ENCODE data around the gene IRF8.

IRF8 gene

DNA sequence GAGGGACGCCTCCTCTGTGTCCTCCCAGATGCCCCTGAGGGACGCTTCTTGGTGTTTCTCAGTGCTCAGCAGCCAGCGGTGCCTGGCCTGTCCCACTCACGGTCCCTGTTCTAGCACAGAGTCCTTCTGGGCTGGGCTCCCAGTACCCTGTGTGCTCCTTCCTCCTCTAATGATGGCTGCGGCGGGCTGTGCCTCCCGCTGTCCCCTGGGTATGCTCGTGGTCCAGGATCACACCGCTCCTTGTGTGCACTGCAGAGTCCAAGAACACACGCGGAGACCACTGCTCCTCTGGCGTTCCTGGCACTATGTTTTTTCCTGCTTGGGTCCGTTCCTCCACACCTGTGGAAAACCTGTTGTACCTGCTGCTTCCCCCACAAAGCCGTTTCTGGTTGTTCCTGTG, 15.1 kb upstream of the IRF8 start:
- TF ChIP-seq TAF1 (IDR thresholded peaks at IDR 0.05; ENCODE audit: borderline replicate concordance, low read depth, low read length) (no peak), POLR2AphosphoS5 (IDR thresholded peaks at IDR 0.05; ENCODE audit: low read depth, low read length) (no peak), POLR2A (IDR thresholded peaks at IDR 0.05; ENCODE audit: low read depth, low read length) (no peak)
- FAIRE-seq (no peak), DNase-seq (ENCODE audit: insufficient read length) (no peak)

DNA sequence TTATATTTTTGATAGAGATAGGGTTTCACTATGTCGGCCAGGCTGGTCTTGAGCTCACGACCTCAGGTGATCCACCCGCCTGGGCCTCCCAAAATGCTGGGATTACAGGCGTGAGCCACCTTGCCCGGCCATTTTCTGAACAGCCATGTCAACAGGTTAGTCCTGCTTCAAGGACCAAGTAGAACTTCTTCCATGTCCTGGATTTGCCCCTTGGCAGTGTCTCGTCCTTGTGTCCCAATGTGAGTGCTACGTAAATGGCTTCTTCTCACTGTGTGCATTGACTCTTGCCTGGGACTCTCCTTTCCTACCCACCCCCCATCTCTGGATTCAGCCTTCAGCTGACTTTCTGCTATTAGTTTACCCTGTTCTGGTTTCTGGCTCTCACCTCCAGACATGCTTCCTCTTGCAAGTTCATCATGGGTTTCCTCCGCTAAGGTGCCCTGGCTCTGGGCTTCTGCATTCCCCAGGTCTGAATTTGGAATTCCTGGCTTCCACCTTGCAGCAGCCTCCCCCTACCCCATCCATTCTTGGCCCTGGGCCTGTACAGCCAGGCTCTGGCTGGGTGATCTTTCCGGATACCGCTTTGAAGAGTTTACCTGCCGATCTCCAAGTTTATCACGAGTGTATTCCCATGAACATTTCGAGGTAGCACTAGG, 14.0 kb upstream of the IRF8 start:
- DNase-seq (ENCODE audit: insufficient read length) (no peak), FAIRE-seq (no peak)
- TF ChIP-seq TAF1 (IDR thresholded peaks at IDR 0.05; ENCODE audit: borderline replicate concordance, low read depth, low read length) (no peak), POLR2A (IDR thresholded peaks at IDR 0.05; ENCODE audit: low read depth, low read length) (no peak), POLR2AphosphoS5 (IDR thresholded peaks at IDR 0.05; ENCODE audit: low read depth, low read length) (no peak)

DNA sequence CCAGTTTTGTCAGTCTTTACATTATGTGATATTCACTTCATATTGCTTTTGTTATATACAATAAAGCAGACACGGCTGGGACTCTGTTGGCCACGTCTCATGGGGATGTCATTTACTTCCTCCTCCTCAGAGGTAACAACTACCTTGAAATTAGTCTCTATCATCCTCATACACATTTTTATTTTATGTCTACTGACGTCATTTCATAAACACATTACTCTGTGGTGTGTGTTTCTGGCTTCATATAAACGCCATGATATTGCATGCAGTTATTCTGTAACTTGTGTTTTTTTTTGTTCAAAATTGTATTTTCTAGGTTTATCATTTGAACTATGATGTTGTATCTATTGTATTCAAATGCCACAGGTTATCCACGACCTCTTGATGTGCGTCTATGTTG, 13.4 kb upstream of the IRF8 start:
- FAIRE-seq (no peak), DNase-seq (ENCODE audit: insufficient read length) (no peak)
- TF ChIP-seq POLR2A (IDR thresholded peaks at IDR 0.05; ENCODE audit: low read depth, low read length) (no peak), POLR2AphosphoS5 (IDR thresholded peaks at IDR 0.05; ENCODE audit: low read depth, low read length) (no peak), TAF1 (IDR thresholded peaks at IDR 0.05; ENCODE audit: borderline replicate concordance, low read depth, low read length) (no peak)

DNA sequence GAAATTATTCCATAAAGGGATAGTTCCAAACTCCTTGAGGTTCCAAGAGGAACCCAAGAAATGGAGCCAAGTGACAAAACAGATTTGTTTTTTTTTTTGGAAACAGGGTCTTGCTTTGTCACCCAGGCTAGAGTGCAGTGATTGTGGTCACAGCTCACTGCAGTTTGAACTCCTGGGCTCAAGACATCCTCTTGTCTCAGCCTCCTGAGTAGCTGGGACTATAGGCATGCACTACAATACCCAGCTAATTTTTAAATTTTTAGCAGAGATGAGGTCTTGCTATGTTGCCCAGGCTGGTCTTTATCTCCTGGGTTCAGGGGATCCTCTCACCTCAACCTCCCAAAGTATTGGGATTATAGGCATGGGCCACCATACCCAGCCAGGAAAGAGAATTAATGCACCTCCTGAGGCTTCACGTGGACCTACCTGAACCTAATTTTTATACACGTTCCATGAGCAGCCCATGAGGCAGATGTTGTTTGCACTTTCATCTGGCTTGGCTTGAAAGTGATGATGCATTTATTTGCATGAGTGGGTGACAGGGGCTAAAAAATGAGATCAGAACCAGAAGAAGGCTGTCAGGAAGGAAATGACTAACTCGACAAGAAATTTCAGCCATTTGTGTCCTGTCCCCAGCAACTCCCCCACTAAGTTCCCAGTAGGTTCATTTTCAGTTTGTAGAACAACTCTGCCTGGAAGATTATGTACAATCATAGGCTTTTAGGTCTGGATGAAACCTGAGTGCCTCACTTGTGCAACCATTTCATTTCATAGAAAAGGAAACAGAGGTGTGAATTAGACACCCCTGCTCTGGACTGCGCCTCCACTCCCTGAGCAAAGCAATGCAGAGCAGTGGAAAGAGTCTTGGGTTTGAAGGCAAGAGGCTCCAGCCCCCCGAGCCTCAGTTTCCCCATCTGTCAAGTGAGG, 10.3 kb upstream of the IRF8 start:
- peak; percentile 56 for DNase-seq (ENCODE audit: insufficient read length)
- TF ChIP-seq POLR2AphosphoS5 (IDR thresholded peaks at IDR 0.05; ENCODE audit: low read depth, low read length), result no peak; the same call in 1 of the 2 replicates
- no peak for TF ChIP-seq TAF1 (IDR thresholded peaks at IDR 0.05; ENCODE audit: borderline replicate concordance, low read depth, low read length)
- no peak for TF ChIP-seq POLR2A (IDR thresholded peaks at IDR 0.05; ENCODE audit: low read depth, low read length)
- FAIRE-seq, result peak; percentile 94

DNA sequence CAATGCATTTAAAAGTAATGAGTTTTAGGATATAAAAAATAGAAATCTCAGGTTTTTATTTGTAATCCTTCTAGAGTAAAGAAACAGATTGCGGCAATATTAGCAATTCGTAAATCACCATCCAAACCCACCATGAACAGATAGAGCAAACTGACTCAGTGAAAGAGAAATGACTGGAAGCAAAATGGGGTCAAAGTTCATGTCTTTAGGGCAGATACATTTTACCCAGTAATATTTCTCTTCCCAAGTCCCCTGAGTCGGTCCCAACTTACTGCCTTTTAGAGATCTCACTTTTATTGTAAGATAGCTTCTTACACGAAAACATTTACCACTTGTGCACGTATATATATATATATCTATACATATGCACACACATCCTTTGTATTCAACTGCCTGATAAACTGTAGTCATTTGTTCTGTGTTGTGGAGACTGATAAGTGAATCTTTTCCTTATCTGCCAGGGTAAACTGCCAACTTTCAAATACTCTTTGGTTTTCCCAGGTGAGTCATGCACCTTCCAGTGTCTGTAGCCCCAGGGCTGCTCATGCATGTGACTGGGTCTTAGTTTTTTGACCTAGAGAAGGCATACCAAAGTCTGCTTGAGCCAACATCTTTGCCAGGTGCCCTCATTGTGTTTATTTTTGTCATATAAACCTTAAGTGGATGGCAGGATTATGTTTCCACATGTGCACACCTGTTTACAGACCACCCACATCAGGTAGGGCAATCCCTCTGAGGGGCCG, 7.8 kb upstream of the IRF8 start:
- TF ChIP-seq TAF1 (IDR thresholded peaks at IDR 0.05; ENCODE audit: borderline replicate concordance, low read depth, low read length) (no peak), POLR2A (IDR thresholded peaks at IDR 0.05; ENCODE audit: low read depth, low read length) (no peak), POLR2AphosphoS5 (IDR thresholded peaks at IDR 0.05; ENCODE audit: low read depth, low read length) (no peak)
- DNase-seq (ENCODE audit: insufficient read length), result no peak
- no peak for FAIRE-seq

DNA sequence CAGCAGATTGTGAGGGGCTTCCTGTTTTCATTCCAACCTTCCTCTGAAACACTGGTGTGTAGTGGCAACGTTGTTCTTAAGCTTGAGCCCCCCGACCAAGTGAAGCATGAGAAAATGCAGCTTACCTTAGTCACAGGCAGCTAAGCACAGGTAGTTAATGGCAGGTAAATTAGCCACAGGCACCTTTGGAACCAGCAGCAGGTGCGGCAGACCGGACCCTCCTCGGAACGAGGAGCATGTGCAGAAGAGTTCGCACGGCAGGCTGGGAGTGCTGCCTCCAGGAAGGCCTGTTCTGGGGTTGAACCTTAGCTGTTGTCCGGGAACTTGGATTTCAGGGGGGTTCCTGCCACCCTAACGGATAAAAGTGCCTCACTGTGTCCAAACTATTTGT, 7.2 kb upstream of the IRF8 start:
- TF ChIP-seq POLR2A (IDR thresholded peaks at IDR 0.05; ENCODE audit: low read depth, low read length), result no peak
- no peak for TF ChIP-seq POLR2AphosphoS5 (IDR thresholded peaks at IDR 0.05; ENCODE audit: low read depth, low read length)
- TF ChIP-seq TAF1 (IDR thresholded peaks at IDR 0.05; ENCODE audit: borderline replicate concordance, low read depth, low read length), result no peak
- DNase-seq (ENCODE audit: insufficient read length) (no peak), FAIRE-seq (no peak)

DNA sequence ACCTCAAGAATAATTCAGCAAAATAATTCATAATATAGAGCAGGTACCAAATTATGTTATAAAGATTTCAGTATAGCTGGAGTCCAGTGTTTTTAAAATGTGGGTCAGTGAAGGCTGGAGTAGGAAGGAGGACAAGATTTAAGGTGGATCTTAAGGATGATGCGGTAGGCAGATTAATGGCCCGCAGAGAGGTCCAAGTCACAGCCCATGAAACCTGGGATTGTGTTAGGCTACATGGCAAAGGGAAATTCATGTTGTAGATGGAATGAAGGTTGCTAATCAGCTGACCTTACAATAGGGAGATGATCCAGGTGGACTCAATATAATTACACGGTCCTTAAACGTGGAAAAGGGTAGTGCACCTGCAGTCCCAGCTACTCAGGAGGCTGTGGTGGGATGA, 6.2 kb upstream of the IRF8 start:
- TF ChIP-seq POLR2AphosphoS5 (IDR thresholded peaks at IDR 0.05; ENCODE audit: low read depth, low read length) (no peak), POLR2A (IDR thresholded peaks at IDR 0.05; ENCODE audit: low read depth, low read length) (no peak), TAF1 (IDR thresholded peaks at IDR 0.05; ENCODE audit: borderline replicate concordance, low read depth, low read length) (no peak)
- FAIRE-seq (no peak), DNase-seq (ENCODE audit: insufficient read length) (no peak)

DNA sequence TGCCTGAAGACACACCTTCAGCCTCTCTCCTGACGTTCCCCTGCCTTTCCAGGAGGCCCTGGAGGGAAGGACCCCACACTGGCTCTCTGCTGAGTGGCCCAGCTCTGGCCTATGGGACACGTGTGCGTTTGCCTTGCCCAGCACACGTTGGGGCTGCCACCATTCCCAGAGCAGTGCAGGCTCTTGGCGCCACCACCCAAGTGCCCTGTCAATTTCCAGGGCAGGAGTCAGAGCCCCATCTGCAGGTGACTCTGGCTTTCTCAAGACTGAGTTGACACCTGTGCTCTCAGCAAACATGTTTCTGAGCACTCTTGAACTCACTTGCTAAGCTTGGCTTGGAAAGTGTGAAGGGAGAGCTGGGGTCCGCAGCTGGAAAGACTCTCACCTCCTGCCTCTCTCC, 4.7 kb upstream of the IRF8 start:
- FAIRE-seq (peak; percentile 27), DNase-seq (ENCODE audit: insufficient read length) (no peak)
- TF ChIP-seq POLR2A (IDR thresholded peaks at IDR 0.05; ENCODE audit: low read depth, low read length), result no peak
- no peak for TF ChIP-seq POLR2AphosphoS5 (IDR thresholded peaks at IDR 0.05; ENCODE audit: low read depth, low read length)
- TF ChIP-seq TAF1 (IDR thresholded peaks at IDR 0.05; ENCODE audit: borderline replicate concordance, low read depth, low read length), result no peak

DNA sequence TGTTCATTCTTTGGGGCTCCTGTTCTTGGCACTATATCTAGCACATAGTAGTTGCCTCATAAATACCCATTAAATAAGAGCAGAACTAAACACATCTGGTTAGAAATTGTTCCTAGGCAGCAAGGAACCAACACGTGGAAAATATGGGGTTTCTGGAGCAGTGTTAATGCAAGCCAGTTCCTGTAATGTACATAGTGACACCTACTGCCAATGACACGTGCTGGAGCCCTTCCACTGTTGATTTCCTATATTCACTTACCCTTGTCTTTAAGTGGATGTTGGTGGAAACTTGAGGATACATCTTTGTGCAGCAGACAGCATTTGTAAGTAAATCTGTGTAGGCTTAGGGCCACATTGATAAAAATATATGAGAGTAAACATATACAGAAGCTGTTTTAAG, 1.6 kb upstream of the IRF8 start:
- TF ChIP-seq POLR2AphosphoS5 (IDR thresholded peaks at IDR 0.05; ENCODE audit: low read depth, low read length) (no peak), POLR2A (IDR thresholded peaks at IDR 0.05; ENCODE audit: low read depth, low read length) (no peak), TAF1 (IDR thresholded peaks at IDR 0.05; ENCODE audit: borderline replicate concordance, low read depth, low read length) (no peak)
- FAIRE-seq, result no peak
- no peak for DNase-seq (ENCODE audit: insufficient read length)

DNA sequence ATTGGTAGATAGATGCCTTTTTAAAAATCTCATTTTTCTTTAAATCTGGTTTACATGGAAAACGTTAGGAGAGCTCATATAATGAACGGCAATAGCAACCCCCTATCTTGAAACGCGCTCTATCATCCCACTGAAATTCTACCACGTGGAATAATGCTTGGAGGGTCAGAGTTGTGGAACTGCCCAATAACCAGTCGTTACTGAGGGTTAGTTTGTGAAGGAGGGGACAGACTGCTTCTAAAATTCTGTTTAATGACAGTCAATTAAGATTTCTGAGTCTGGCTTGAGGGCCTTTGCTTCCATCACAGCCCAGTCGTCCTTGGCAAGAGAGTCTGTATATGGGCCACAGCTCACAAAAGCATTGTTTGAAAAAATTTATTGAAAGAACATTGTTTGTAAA, 482 bp downstream of the IRF8 start:
- peak; percentile 44 for FAIRE-seq
- TF ChIP-seq POLR2A (IDR thresholded peaks at IDR 0.05; ENCODE audit: low read depth, low read length), result no peak
- DNase-seq (ENCODE audit: insufficient read length), result no peak

DNA sequence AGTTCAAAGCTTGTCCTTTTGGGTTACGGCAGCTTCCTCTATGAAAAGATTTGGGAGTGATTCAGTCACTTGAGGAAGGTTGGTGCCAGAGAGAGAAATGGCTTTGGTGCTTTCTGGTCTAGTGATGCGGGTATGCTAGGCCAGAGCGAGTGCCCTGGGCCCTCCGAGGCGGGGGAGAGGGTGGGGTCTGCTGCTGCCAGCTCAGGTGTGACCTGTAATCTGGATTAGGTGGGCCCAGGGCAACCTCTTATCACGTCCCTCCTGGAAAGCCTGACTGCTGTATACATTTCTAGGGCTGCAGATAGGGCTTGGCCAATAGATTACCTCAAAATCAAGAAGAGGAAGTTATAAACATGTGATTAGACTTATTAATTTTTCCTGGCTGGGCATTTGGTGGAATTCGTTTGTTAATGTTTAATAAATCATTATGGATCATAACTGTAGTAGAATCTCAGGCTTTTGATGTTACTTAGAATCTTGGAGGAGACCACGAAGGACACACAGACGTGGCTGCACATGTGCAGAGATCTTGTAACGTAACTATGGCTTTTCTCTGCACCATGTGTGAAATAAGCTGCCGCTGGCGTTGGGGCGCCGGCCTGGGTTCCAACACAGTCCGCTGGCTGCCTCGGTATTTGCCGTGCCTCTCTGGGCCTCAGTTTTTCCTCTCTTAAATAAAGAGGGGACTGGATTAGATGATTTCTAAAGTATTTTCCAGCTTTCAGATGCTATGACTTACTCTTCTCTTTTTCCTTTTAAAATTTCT, 1.2 kb downstream of the IRF8 start:
- FAIRE-seq (no peak), DNase-seq (ENCODE audit: insufficient read length) (no peak)

More for the DNA sequence above, 1.2 kb downstream of the IRF8 start:
- TF ChIP-seq POLR2AphosphoS5 (IDR thresholded peaks at IDR 0.05; ENCODE audit: low read depth, low read length) (no peak), TAF1 (IDR thresholded peaks at IDR 0.05; ENCODE audit: borderline replicate concordance, low read depth, low read length) (no peak), POLR2A (IDR thresholded peaks at IDR 0.05; ENCODE audit: low read depth, low read length) (no peak)
